PFSK-1 (cell line): ENCODE results near the gene CLCN7.

Source experiments
- FOXP2 ChIP-seq: optimal IDR thresholded peaks from 2 replicates; pipeline ENCODE3; 2011; ENCODE audit warnings: borderline replicate concordance, control low read depth, inconsistent platforms; ENCODE audit not compliant: insufficient read depth; ENCODE audit errors: extremely low read length, extremely low read depth
- POLR2AphosphoS5 ChIP-seq: IDR thresholded peaks from 2 replicates; pipeline ENCODE4 v1.6.1; 2012; ENCODE audit warnings: low read depth, mild to moderate bottlenecking, control low read depth, low read length, moderate library complexity
- SIN3A ChIP-seq: IDR thresholded peaks from 2 replicates; pipeline ENCODE4 v1.6.1; 2012; ENCODE audit warnings: mild to moderate bottlenecking, low read length, moderate library complexity, borderline replicate concordance; ENCODE audit not compliant: insufficient read depth
- TAF1 ChIP-seq: IDR thresholded peaks from 2 replicates; pipeline ENCODE4 v1.6.1; 2012; ENCODE audit warnings: low read length, control low read depth, borderline replicate concordance; ENCODE audit not compliant: insufficient read depth
- TF ChIP-seq, protein P1 (sequence below), 2 experiments: IDR thresholded peaks; 2 replicates each; pipeline versions ENCODE4 v1.6.1 to v1.8.0; 2011 to 2012; ENCODE audit warnings: low read depth in 2 of 2, low read length in 2 of 2, control low read depth in 1 of 2, inconsistent platforms in 1 of 2, mild to moderate bottlenecking in 1 of 2, moderate library complexity in 1 of 2; ENCODE audit not compliant: insufficient read depth in 1 of 2

Gene CLCN7

GRCh38 chr16:1457489-1458245 is 17.2 kb downstream of the CLCN7 start:
- TF ChIP-seq, protein P1, sequence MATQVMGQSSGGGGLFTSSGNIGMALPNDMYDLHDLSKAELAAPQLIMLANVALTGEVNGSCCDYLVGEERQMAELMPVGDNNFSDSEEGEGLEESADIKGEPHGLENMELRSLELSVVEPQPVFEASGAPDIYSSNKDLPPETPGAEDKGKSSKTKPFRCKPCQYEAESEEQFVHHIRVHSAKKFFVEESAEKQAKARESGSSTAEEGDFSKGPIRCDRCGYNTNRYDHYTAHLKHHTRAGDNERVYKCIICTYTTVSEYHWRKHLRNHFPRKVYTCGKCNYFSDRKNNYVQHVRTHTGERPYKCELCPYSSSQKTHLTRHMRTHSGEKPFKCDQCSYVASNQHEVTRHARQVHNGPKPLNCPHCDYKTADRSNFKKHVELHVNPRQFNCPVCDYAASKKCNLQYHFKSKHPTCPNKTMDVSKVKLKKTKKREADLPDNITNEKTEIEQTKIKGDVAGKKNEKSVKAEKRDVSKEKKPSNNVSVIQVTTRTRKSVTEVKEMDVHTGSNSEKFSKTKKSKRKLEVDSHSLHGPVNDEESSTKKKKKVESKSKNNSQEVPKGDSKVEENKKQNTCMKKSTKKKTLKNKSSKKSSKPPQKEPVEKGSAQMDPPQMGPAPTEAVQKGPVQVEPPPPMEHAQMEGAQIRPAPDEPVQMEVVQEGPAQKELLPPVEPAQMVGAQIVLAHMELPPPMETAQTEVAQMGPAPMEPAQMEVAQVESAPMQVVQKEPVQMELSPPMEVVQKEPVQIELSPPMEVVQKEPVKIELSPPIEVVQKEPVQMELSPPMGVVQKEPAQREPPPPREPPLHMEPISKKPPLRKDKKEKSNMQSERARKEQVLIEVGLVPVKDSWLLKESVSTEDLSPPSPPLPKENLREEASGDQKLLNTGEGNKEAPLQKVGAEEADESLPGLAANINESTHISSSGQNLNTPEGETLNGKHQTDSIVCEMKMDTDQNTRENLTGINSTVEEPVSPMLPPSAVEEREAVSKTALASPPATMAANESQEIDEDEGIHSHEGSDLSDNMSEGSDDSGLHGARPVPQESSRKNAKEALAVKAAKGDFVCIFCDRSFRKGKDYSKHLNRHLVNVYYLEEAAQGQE (IDR thresholded peaks at IDR 0.05; ENCODE audit: insufficient read depth in 1 of 2, low read depth in 2 of 2, low read length in 2 of 2): no peak
- TF ChIP-seq SIN3A (no peak), TAF1 (no peak), POLR2AphosphoS5 (no peak), FOXP2 (no peak)

DNA sequence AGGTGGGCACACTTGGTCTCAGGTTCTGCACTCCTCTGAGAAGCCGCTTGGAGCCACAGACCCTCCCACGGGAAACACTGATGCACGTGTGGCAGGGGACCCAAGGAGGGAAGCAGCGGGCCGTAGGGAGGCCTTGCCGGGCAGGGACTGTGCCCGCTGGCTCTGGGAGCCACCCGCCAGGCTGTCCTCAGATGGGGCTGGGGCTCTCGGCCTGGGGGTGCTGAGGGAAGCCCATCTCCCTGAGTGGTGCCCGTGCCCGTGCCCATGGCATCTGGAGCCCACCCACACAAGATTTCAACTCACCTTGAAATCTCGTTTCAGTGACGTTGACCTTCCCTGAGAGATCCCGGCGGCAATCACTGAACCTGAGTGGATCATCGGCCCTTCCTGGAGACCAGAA is 17.9 kb downstream of the CLCN7 start:
- no peak for TF ChIP-seq SIN3A
- TF ChIP-seq POLR2AphosphoS5: no peak
- TF ChIP-seq FOXP2: no peak
- TF ChIP-seq, protein P1 (IDR thresholded peaks at IDR 0.05; ENCODE audit: insufficient read depth in 1 of 2, low read depth in 2 of 2, low read length in 2 of 2): no peak
- no peak for TF ChIP-seq TAF1

DNA sequence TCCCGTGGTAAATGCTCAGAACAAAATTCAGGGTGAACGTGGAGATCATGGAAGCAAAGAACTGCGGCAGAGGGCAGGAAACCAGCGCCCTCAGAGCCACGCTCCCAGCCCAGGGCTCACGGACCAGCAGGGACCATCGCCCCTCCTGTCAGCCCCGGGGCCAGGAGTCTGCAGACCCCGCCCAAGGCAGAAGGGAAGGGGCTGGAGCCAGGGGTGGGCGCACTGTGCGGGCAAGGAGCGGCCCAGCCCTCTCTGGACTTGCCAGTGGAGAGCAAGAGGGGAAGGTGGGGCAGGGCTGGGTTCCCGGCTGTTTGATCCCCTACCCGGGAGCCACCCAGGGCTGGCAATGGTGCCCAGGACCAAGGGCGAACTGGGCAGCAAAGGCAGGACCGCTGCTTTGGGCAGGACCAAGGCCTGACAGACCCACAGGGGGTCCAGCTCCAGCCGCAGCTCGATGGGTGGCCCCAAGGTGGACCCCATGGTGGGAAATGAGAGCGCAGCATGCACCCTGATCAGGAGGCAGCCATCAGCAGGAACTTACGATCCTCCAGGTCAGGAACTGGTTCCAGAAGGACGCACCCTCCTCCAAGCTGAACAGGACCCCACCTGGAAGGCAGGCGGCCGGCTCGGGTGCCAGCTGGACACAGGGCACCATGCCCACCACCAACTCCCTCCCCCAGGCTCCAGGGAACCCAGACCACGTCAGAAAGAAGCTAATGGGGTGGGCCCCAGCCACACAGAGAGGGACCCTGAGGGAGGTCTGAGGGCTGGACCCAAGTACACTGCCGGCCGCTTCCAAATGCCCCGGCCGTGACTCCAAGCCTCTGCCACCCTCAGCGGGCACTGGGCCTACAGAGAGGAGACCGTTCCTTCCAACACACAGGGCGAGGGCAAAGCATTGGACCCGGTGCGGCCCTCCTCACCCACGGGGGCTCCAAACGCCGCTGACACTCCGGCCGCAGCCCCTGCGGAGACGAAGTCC is 19.3 kb downstream of the CLCN7 start:
- no peak for TF ChIP-seq POLR2AphosphoS5

GRCh38 chr16:1454561-1454960 is 20.3 kb downstream of the CLCN7 start:
- TF ChIP-seq SIN3A (no peak), FOXP2 (no peak), POLR2AphosphoS5 (no peak)

GRCh38 chr16:1453316-1453715 is 21.5 kb downstream of the CLCN7 start:
- TF ChIP-seq SIN3A (no peak), POLR2AphosphoS5 (no peak), FOXP2 (no peak), TAF1 (no peak)
- TF ChIP-seq, protein P1 (IDR thresholded peaks at IDR 0.05; ENCODE audit: insufficient read depth in 1 of 2, low read depth in 2 of 2, low read length in 2 of 2): no peak
